Spleen (tissue), 11 donors: Measurements from ENCODE around the gene CNTNAP2. TPM values are rescaled to one million over a fixed set of nuclear protein-coding genes. Genes with fewer than 3 reads are reported as not detected.

Experiments
- DNase-seq: peaks from one replicate; pipeline ENCODE4 v3.0.0-alpha.2; 2020
- H3K27ac ChIP-seq, 8 donors: fragments of 200-600 bp; sonication (generic) in 7 of 8; 1 replicate in 4 of 8; 2 replicates in 4 of 8; pipeline versions ENCODE4 v1.5.0 to v1.8.0; 2016 to 2021; ENCODE audit warnings: inconsistent platforms in 4 of 8, mild to moderate bottlenecking in 4 of 8, moderate library complexity in 1 of 8
- H3K27me3 ChIP-seq, 7 donors: fragments of 200-600 bp; sonication (generic) in 6 of 7; replicated peaks in 1 of 7; 1 replicate in 4 of 7; 2 replicates in 3 of 7; pipeline versions ENCODE4 v1.5.0 to v1.8.0; 2016 to 2021; ENCODE audit warnings: inconsistent platforms in 3 of 7, mild to moderate bottlenecking in 1 of 7
- H3K36me3 ChIP-seq, 6 donors: fragments of 200-600 bp; sonication (generic) in 5 of 6; 1 replicate in 4 of 6; 2 replicates in 2 of 6; pipeline versions ENCODE4 v1.5.0 to v1.8.0; 2016 to 2021; ENCODE audit warnings: inconsistent platforms in 2 of 6
- H3K4me1 ChIP-seq, 6 donors: fragments of 200-600 bp; sonication (generic) in 5 of 6; 1 replicate in 3 of 6; 2 replicates in 3 of 6; pipeline versions ENCODE4 v1.5.0 to v1.8.0; 2016 to 2021; ENCODE audit warnings: inconsistent platforms in 3 of 6
- H3K4me3 ChIP-seq, 8 donors: fragments of 200-600 bp; sonication (generic) in 7 of 8; 1 replicate in 4 of 8; 2 replicates in 4 of 8; pipeline versions ENCODE4 v1.5.0 to v1.8.0; 2016 to 2021; ENCODE audit warnings: inconsistent platforms in 4 of 8, mild to moderate bottlenecking in 4 of 8, moderate library complexity in 2 of 8
- H3K9me3 ChIP-seq, 8 donors: fragments of 200-600 bp; sonication (generic) in 7 of 8; 1 replicate in 4 of 8; 2 replicates in 4 of 8; pipeline versions ENCODE4 v1.5.0 to v1.8.0; 2016 to 2021; ENCODE audit warnings: inconsistent platforms in 4 of 8
- CTCF ChIP-seq, 11 experiments: fragments of 200-600 bp in 7 of 11; fragments of 450-650 bp in 4 of 11; sonication (generic) in 4 of 11; IDR thresholded peaks in 8 of 11; conservative IDR thresholded peaks in 3 of 11; 1 replicate in 7 of 11; 2 replicates in 4 of 11; pipeline versions ENCODE4 v1.4.0 to v1.8.0; 2016 to 2021; ENCODE audit warnings: antibody characterized with exemption in 11 of 11, inconsistent platforms in 4 of 11, mild to moderate bottlenecking in 1 of 11
- POLR2A ChIP-seq, 3 donors: fragments of 450-650 bp; IDR thresholded peaks; one replicate each; pipeline ENCODE4 v1.5.1; 2017; ENCODE audit warnings: antibody characterized with exemption in 3 of 3, mild to moderate bottlenecking in 1 of 3
- POLR2AphosphoS5 ChIP-seq, 3 donors: sonication (generic); formaldehyde crosslinking; IDR thresholded peaks; one replicate each; pipeline ENCODE4 v1.5.1; 2017; ENCODE audit warnings: antibody characterized with exemption in 3 of 3
- WGBS, 5 donors: extraction: QIAGEN DNeasy Blood & Tissue Kit in 3 of 5; methylation state at CpG; one replicate each; pipeline versions ENCODE4 v1.1.5 to v1.1.7; 2013 to 2018; 5-methylcytosine and 5-hydroxymethylcytosine counted together
- intact Hi-C: fragments of 100-400 bp; cut with DNase I; formaldehyde crosslinking; loops from one replicate; pipeline ENCODE4 v1.15.0; 2023; ENCODE audit warnings: low total_unique reads
- polyA plus RNA-seq, 3 donors: library from polyadenylated mRNA; stranded (reverse); fragments of 200-250 nt; gene quantifications; one replicate each; pipeline ENCODE4 v1.2.1, GENCODE V29; 2013
- total RNA-seq, 7 donors: library from RNA; depleted of rRNA in 3 of 7; stranded (reverse); fragments of >200 nt in 3 of 7; fragmentation: NEBNext Ultra II Directional in 4 of 7; extraction: Animal tissue kit (Norgen Biotek cat#: 25700) in 4 of 7; gene quantifications; one replicate each; pipeline versions ENCODE4 v1.1.0 to v1.2.1, GENCODE V29; 2016 to 2021
- donor health status: healthy with polysubstance abuse.
- donor health status: DM: no; HTN: no; CAD: no; lungs with moderate emphysema.
- donor health status: DM: no; HTN: no; CAD: no.
- donor health status: Bipolar disorder and iron deficiency.
- donor health status: healthy.
- donor health status: DM: no; HTN: no; CAD: no.
- donor health status: DM: yes; HTN: yes; CAD: no.

The CNTNAP2 gene
- total and polyA plus RNA-seq, 10 donors = 0.13 to 2.0 (median 0.82) TPM

DNA sequence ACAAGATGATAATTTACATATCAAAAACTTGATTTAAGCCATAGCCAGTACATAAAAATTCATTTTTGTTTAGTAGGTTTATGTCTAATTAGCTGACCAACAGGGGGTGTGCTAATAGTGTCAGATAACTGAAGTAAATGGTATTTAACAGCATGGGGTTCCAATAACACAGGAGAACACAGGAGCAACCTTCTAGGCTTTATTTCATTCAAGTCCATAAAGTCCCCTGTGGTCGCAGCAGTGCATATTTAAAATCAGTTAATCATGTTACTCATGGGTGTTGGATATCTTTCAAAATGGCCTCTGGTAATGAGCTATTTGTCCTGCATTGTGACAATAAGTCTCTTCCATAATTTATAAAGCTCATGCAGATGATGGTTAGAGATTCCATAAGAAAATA lies 238.6 kb downstream of the CNTNAP2 start:
- intact Hi-C loops = no loop called here
- TF ChIP-seq POLR2A (IDR thresholded peaks at IDR 0.05) (no peak), POLR2AphosphoS5 (IDR thresholded peaks at IDR 0.05) (no peak), CTCF (IDR thresholded peaks at IDR 0.05 in 8 of 11, conservative IDR thresholded peaks at IDR 0.05 in 3 of 11) (no peak)

DNA sequence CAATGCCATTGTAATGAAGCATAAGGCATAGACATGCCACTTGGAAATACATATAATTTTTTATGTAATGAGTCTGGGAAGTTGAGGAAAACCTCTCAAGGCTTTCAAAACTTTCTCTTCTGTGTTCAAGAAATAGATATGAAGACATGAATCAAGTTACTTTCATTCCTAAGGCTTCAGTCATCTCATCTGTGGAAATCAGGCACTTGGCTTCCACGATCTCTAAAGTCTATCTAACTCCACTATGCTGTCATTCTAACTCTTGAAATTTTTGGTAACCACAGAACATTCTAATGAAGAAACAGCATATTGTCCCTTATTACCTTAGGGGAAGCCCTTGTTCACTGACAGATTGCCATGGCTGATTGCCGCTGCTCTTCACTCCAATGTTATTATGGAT lies 242.6 kb downstream of the CNTNAP2 start:
- intact Hi-C loops = no loop called here
- no peak for TF ChIP-seq CTCF (IDR thresholded peaks at IDR 0.05 in 8 of 11, conservative IDR thresholded peaks at IDR 0.05 in 3 of 11)
- WGBS, 5 donors = 48 to 89% (median 80%) methylated on average over 2 of the region's 2 CpGs
- Histone ChIP-seq H3K4me3 (no peak overlapping the region), H3K4me1 (no peaks in the 10 kb centered on the region), H3K27ac (no peak overlapping the region), H3K27me3 (no peaks in the 10 kb centered on the region), H3K36me3 (no peaks in the 10 kb centered on the region), H3K9me3 (peaks cover 0 to 3% (median 0%) of the 10 kb centered on the region in 8 donors)
- DNase-seq = no peak

More for the DNA sequence above, 238.6 kb downstream of the CNTNAP2 start:
- WGBS, 5 donors = 70 to 90% (median 81%) methylated on average over 1 of the region's 1 CpG
- DNase-seq = no peak
- H3K4me1 ChIP-seq = no peaks in the 10 kb centered on the region
- no peaks in the 10 kb centered on the region for H3K36me3 ChIP-seq
- H3K27ac ChIP-seq = no peak overlapping the region
- H3K4me3 ChIP-seq = no peak overlapping the region
- H3K9me3 ChIP-seq = peaks cover 0 to 6% (median 0%) of the 10 kb centered on the region in 8 donors
- no peaks in the 10 kb centered on the region for H3K27me3 ChIP-seq

DNA sequence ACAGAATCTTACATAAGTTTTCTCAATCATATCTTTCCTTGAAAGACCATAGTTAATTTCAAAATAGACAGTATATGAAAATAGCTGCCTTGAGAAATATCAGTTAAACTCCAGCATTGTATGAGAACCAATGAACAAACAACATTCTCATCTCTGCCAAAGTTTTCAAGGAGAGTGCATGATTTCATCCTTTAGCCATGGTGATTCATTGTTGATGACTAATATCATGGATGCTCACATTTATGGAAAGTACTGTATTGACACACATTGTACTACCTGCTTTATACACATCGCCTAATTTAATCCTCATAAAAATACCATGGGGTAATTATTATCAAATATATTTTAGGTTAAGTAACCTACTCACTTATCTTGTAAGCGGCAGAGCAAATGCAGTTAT lies 250.3 kb downstream of the CNTNAP2 start:
- intact Hi-C loops = no loop called here
- no peaks in the 10 kb centered on the region for H3K4me1 ChIP-seq
- 84 to 93% (median 88%) methylated on average over 2 of the region's 2 CpGs for WGBS, 5 donors
- no peak overlapping the region for H3K4me3 ChIP-seq
- DNase-seq = no peak
- TF ChIP-seq POLR2AphosphoS5 (IDR thresholded peaks at IDR 0.05) = no peak
- no peak for TF ChIP-seq CTCF (IDR thresholded peaks at IDR 0.05 in 8 of 11, conservative IDR thresholded peaks at IDR 0.05 in 3 of 11)
- TF ChIP-seq POLR2A (IDR thresholded peaks at IDR 0.05) = no peak
- H3K9me3 ChIP-seq = peaks cover 0 to 4% (median 0%) of the 10 kb centered on the region in 8 donors
- no peaks in the 10 kb centered on the region for H3K36me3 ChIP-seq
- H3K27ac ChIP-seq = no peak overlapping the region
- no peaks in the 10 kb centered on the region for H3K27me3 ChIP-seq

DNA sequence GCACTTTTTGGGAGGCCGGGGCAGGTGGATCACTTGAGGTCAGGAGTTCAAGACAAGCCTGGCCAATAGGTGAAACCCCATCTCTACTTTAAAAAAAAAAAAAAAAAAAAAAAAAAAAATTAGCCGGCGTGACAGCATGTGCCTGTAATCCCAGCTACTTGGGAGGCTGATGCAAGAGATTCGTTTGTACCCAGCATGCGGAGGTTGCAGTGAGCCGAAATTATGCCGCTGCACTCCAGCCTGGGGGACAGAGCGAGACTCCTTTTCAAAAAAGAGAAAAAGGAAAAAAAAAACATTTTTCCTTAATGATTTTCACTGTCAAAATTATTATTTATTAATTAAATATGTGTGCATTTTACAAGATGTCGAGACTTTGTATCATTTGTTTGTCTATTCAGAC lies 253.6 kb downstream of the CNTNAP2 start:
- peaks cover 0 to 4% (median 0%) of the 10 kb centered on the region in 8 donors for H3K9me3 ChIP-seq
- H3K4me3 ChIP-seq = no peak overlapping the region
- intact Hi-C loops = no loop called here
- no peak overlapping the region for H3K27ac ChIP-seq
- H3K4me1 ChIP-seq = no peaks in the 10 kb centered on the region
- 86 to 90% (median 88%) methylated on average over 9 of the region's 9 CpGs for WGBS, 5 donors
- DNase-seq = no peak
- no peaks in the 10 kb centered on the region for H3K27me3 ChIP-seq
- TF ChIP-seq CTCF (IDR thresholded peaks at IDR 0.05 in 8 of 11, conservative IDR thresholded peaks at IDR 0.05 in 3 of 11) = no peak
- no peak for TF ChIP-seq POLR2AphosphoS5 (IDR thresholded peaks at IDR 0.05)
- no peak for TF ChIP-seq POLR2A (IDR thresholded peaks at IDR 0.05)
- no peaks in the 10 kb centered on the region for H3K36me3 ChIP-seq
